NCI-H524 treated with DMSO at 0.1 percent for 48 hours (cell line): ENCODE measurements around the gene GNAQ.

Experiments used
- DNase-seq: peaks from one replicate; lab custom pipeline; 2025; lab: John Stamatoyannopoulos, UW

Gene GNAQ

GRCh38 chr9:78031893-78032729 lies 500 bp upstream of the GNAQ start:
- DNase-seq: peak; percentile 19

GRCh38 chr9:78030553-78031443 lies 813 bp downstream of the GNAQ start:
- no peak for DNase-seq

- DNase-seq: no peak
These were observed 1.4 kb downstream of the GNAQ start for GRCh38 chr9:78030296-78030552.

GRCh38 chr9:78029551-78030295 lies 1.9 kb downstream of the GNAQ start:
- no peak for DNase-seq

- no peak for DNase-seq
These were observed 2.7 kb downstream of the GNAQ start for GRCh38 chr9:78028926-78029325.

- no peak for DNase-seq
These were observed 4.7 kb downstream of the GNAQ start for GRCh38 chr9:78026947-78027346.

GRCh38 chr9:78026416-78026815 lies 5.2 kb downstream of the GNAQ start:
- DNase-seq: no peak

- DNase-seq: no peak
These were observed 6.4 kb downstream of the GNAQ start for GRCh38 chr9:78025186-78025585.

GRCh38 chr9:78023003-78023741 lies 8.4 kb downstream of the GNAQ start:
- no peak for DNase-seq

GRCh38 chr9:78021697-78022096 lies 9.9 kb downstream of the GNAQ start:
- no peak for DNase-seq

GRCh38 chr9:78017190-78017693 lies 14.4 kb downstream of the GNAQ start:
- no peak for DNase-seq

GRCh38 chr9:78015241-78015640 lies 16.4 kb downstream of the GNAQ start:
- no peak for DNase-seq

GRCh38 chr9:78014776-78015175 lies 16.8 kb downstream of the GNAQ start:
- DNase-seq: no peak

GRCh38 chr9:78013934-78014333 lies 17.7 kb downstream of the GNAQ start:
- DNase-seq: no peak

GRCh38 chr9:78011049-78011448 lies 20.6 kb downstream of the GNAQ start:
- DNase-seq: no peak

- no peak for DNase-seq
These were observed 21.2 kb downstream of the GNAQ start for GRCh38 chr9:78010445-78010844.

- DNase-seq: no peak
These were observed 22.4 kb downstream of the GNAQ start for GRCh38 chr9:78009186-78009585.

- DNase-seq: no peak
These were observed 24.9 kb downstream of the GNAQ start for GRCh38 chr9:78006734-78007133.

GRCh38 chr9:78005231-78006002 lies 26.2 kb downstream of the GNAQ start:
- DNase-seq: no peak

- no peak for DNase-seq
These were observed 27.0 kb downstream of the GNAQ start for GRCh38 chr9:78004478-78005229.
